ENCODE results near the gene PHLPP1. TPM values are rescaled to one million over a fixed set of nuclear protein-coding genes. Genes with fewer than 3 reads are reported as not detected.

The PHLPP1 gene
- total and polyA plus RNA-seq, 9 of the 15 experiments (the other 6 are each of a cell fraction or from before 2014, with no cell fraction given), result 0.56 to 9.0 (median 4.5) TPM

DNA sequence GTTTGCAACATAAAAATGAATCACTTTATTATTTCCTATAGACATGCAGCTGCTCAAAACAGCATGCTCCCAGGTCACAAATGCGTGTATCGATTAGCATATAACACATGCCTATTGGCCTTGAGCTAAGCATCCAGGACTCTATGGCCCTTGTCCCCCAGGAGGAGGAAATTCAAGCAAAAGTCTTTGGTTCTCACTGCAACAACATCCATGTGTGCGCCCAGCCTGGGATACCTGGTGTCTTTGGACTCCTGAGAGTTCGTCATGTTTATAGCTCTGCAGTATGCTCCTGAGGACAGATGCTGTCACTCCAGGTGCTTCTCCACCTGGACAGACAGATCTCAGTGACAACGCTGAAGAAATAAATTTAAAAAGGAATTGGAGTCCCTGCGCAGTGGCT is 284.6 kb downstream of the PHLPP1 start (continued):
- TF ChIP-seq ARHGAP35 (IDR thresholded peaks at IDR 0.05; ENCODE audit: partially characterized antibody) (no peak), SMAD4 (CRISPR knock-in tag; conservative IDR thresholded peaks at IDR 0.05) (no peak), POLR2AphosphoS5 (IDR thresholded peaks at IDR 0.05; ENCODE audit: control insufficient read depth, insufficient read depth, low read depth, low read length) (no peak), CC2D1A (IDR thresholded peaks at IDR 0.05) (no peak)

DNA sequence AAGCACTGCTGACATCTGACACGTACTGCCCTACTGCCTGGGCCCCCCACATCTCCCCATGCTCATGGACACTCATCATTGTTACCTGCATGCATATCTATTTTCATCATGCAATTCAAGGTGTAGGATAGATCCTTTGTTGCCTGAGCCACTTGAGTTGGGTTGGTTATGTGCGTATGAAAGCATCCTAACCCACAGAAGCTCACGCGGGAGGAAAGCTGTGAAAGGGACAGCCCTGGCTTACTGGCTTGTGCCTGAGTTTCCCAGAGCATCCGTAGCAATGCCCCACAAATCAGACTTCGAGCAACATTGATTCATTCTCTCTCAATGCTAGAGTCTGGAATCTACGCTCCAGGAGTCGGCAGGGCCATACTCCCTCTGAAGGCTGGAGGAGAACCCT is 285.5 kb downstream of the PHLPP1 start:
- POLR2A ChIA-PET, result no interaction called here
- 46% methylated on average over 6 of the region's 8 CpGs for WGBS (ENCODE audit: insufficient coverage, low coverage, missing lambda C conversion rate)

More for the DNA sequence above, 285.5 kb downstream of the PHLPP1 start:
- Histone ChIP-seq H3K9ac (ENCODE audit: insufficient read depth in 1 of 2, low read depth in 2 of 2, low read length in 2 of 2) (no peak overlapping the region), H3K27ac (ENCODE audit: extremely low read depth, low read depth, low read length) (no peak overlapping the region), H3K4me2 (ENCODE audit: insufficient read depth, low read length) (no peak overlapping the region), H3K9me1 (ENCODE audit: control insufficient read depth, insufficient read depth, low read length) (no peaks in the 10 kb centered on the region), H2AFZ (ENCODE audit: low read depth, low read length) (no peak overlapping the region), H3K79me2 (ENCODE audit: control insufficient read depth, insufficient read depth, low read length) (no peaks in the 10 kb centered on the region), H4K20me1 (replicated peaks; ENCODE audit: control insufficient read depth, insufficient read depth, low read length) (no peaks in the 10 kb centered on the region), H3K9me3 (replicated peaks; ENCODE audit: control insufficient read depth, insufficient read depth, low read depth, low read length) (no peaks in the 10 kb centered on the region), H3K4me1 (replicated peaks in 1 of 2; ENCODE audit: control insufficient read depth in 2 of 2, insufficient read depth in 2 of 2, low read length in 2 of 2) (peaks cover 4% of the 10 kb centered on the region in 2 experiments; a peak in 4 of 5 replicates), H3K36me3 (ENCODE audit: control insufficient read depth, insufficient read depth, low read length) (no peaks in the 10 kb centered on the region), H3K27me3 (ENCODE audit: control insufficient read depth in 2 of 2, insufficient read depth in 2 of 2, low read length in 2 of 2) (no peaks in the 10 kb centered on the region), H3K4me3 (no peak overlapping the region)
- intact Hi-C loops (cut with micrococcal nuclease) (no loop called here), in situ Hi-C loops (cut with MboI) (loop anchor here (25.0 kb wide), 1 partner anchor 836 kb away; no protein-coding TSS in a partner anchor)
- BruUV-seq (replicated peaks), result no TSS peak
- FAIRE-seq (no peak), ATAC-seq (no peak), DNase-seq (ENCODE audit: extremely low read depth in 1 of 4, low spot score in 3 of 4) (no peak)
- CTCF ChIA-PET (ENCODE audit: low intra/inter-chr PET ratio), result no interaction called here
- no peak for TF ChIP-seq SMAD4 (CRISPR knock-in tag; conservative IDR thresholded peaks at IDR 0.05)
- TF ChIP-seq, protein P1, sequence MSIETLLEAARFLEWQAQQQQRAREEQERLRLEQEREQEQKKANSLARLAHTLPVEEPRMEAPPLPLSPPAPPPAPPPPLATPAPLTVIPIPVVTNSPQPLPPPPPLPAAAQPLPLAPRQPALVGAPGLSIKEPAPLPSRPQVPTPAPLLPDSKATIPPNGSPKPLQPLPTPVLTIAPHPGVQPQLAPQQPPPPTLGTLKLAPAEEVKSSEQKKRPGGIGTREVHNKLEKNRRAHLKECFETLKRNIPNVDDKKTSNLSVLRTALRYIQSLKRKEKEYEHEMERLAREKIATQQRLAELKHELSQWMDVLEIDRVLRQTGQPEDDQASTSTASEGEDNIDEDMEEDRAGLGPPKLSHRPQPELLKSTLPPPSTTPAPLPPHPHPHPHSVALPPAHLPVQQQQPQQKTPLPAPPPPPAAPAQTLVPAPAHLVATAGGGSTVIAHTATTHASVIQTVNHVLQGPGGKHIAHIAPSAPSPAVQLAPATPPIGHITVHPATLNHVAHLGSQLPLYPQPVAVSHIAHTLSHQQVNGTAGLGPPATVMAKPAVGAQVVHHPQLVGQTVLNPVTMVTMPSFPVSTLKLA (conservative IDR thresholded peaks at IDR 0.05), result no peak
- TF ChIP-seq ZNF146 (CRISPR knock-in tag; IDR thresholded peaks at IDR 0.05; ENCODE audit: unreplicated experiment), result no peak
- TF ChIP-seq ZNF140 (CRISPR knock-in tag; IDR thresholded peaks at IDR 0.05), result no peak
- no peak for TF ChIP-seq ZNF12 (CRISPR knock-in tag; IDR thresholded peaks at IDR 0.05)
- no peak for TF ChIP-seq MYNN (IDR thresholded peaks at IDR 0.05)
- TF ChIP-seq MYNN (CRISPR knock-in tag; IDR thresholded peaks at IDR 0.05), result no peak
- TF ChIP-seq ZNF282 (CRISPR knock-in tag; IDR thresholded peaks at IDR 0.05), result no peak
- TF ChIP-seq, protein P2, sequence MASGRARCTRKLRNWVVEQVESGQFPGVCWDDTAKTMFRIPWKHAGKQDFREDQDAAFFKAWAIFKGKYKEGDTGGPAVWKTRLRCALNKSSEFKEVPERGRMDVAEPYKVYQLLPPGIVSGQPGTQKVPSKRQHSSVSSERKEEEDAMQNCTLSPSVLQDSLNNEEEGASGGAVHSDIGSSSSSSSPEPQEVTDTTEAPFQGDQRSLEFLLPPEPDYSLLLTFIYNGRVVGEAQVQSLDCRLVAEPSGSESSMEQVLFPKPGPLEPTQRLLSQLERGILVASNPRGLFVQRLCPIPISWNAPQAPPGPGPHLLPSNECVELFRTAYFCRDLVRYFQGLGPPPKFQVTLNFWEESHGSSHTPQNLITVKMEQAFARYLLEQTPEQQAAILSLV (tag; IDR thresholded peaks at IDR 0.05), result no peak
- no peak for TF ChIP-seq STAT5A (IDR thresholded peaks at IDR 0.05; ENCODE audit: borderline replicate concordance, low read length)
- TF ChIP-seq MEF2D (tag; conservative IDR thresholded peaks at IDR 0.05; ENCODE audit: low read depth), result no peak
- TF ChIP-seq POLR3A (IDR thresholded peaks at IDR 0.05; ENCODE audit: borderline replicate concordance, extremely low read depth, insufficient read depth, insufficient read length), result no peak
- TF ChIP-seq CBFA2T3 (IDR thresholded peaks at IDR 0.05), result no peak
- TF ChIP-seq, protein P3, sequence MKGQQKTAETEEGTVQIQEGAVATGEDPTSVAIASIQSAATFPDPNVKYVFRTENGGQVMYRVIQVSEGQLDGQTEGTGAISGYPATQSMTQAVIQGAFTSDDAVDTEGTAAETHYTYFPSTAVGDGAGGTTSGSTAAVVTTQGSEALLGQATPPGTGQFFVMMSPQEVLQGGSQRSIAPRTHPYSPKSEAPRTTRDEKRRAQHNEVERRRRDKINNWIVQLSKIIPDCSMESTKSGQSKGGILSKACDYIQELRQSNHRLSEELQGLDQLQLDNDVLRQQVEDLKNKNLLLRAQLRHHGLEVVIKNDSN (CRISPR knock-in tag; IDR thresholded peaks at IDR 0.05), result no peak
- no peak for TF ChIP-seq POLR2B (IDR thresholded peaks at IDR 0.05; ENCODE audit: low read depth, partially characterized antibody)
